CD14-positive monocyte (primary cell): Measurements from ENCODE around the gene KIF21B. TPM values are rescaled to one million over a fixed set of nuclear protein-coding genes. Genes with fewer than 3 reads are reported as not detected.
A peak's percentile ranks its signal among the peaks of the same experiment; 100 is the strongest.

Source experiments
- DNase-seq, 3 donors: peaks; one replicate each; pipeline ENCODE4 v3.0.0-alpha.2; 2011 to 2022
- H2AFZ ChIP-seq: 2 replicates; pipeline ENCODE4 v1.6.0; 2012; ENCODE audit warnings: mild to moderate bottlenecking, low read depth, low read length, inconsistent platforms; ENCODE audit not compliant: insufficient read depth, poor library complexity, severe bottlenecking
- H3K27ac ChIP-seq, 2 donors: 1 replicate in 1 of 2; 2 replicates in 1 of 2; pipeline ENCODE4 v1.5.1; 2012 to 2013; ENCODE audit warnings: low read length in 2 of 2, control low read depth in 1 of 2, inconsistent platforms in 1 of 2, low read depth in 1 of 2, mild to moderate bottlenecking in 1 of 2
- H3K27me3 ChIP-seq, 2 donors: one replicate each; pipeline versions ENCODE4 v1.6.0 to v1.6.1; 2011 to 2013; ENCODE audit warnings: low read length in 2 of 2; ENCODE audit not compliant: control insufficient read depth in 2 of 2, insufficient read depth in 2 of 2
- H3K36me3 ChIP-seq, 2 donors: replicated peaks in 1 of 2; 1 replicate in 1 of 2; 2 replicates in 1 of 2; pipeline versions ENCODE4 v1.5.1 to v1.6.1; 2012 to 2013; ENCODE audit warnings: low read length in 2 of 2, control low read depth in 1 of 2, inconsistent platforms in 1 of 2, mild to moderate bottlenecking in 1 of 2; ENCODE audit not compliant: insufficient read depth in 2 of 2, control insufficient read depth in 1 of 2
- H3K4me1 ChIP-seq, 2 donors: 1 replicate in 1 of 2; 2 replicates in 1 of 2; pipeline versions ENCODE4 v1.5.1 to v1.6.1; 2012 to 2013; ENCODE audit warnings: low read length in 2 of 2, control low read depth in 1 of 2, inconsistent platforms in 1 of 2, mild to moderate bottlenecking in 1 of 2, moderate library complexity in 1 of 2; ENCODE audit not compliant: insufficient read depth in 2 of 2, control insufficient read depth in 1 of 2
- H3K4me2 ChIP-seq: replicated peaks from 2 replicates; pipeline ENCODE3; 2012; ENCODE audit warnings: low read length, moderate library complexity, mild to moderate bottlenecking; ENCODE audit not compliant: poor library complexity, severe bottlenecking; ENCODE audit errors: extremely low read depth
- H3K4me3 ChIP-seq, 3 experiments: fragments of 200-600 bp in 1 of 3; sonication (generic) in 1 of 3; replicated peaks in 1 of 3; 1 replicate in 2 of 3; 2 replicates in 1 of 3; pipeline ENCODE4 v1.5.1; 2011 to 2013; ENCODE audit warnings: low read length in 3 of 3, mild to moderate bottlenecking in 3 of 3, control low read depth in 2 of 3, low read depth in 2 of 3, inconsistent platforms in 1 of 3, moderate library complexity in 1 of 3
- H3K79me2 ChIP-seq: 2 replicates; pipeline ENCODE4 v1.6.0; 2012; ENCODE audit warnings: mild to moderate bottlenecking, control low read depth, inconsistent platforms, low read length, moderate library complexity; ENCODE audit not compliant: insufficient read depth
- H3K9ac ChIP-seq: 2 replicates; pipeline ENCODE4 v1.6.0; 2017; ENCODE audit warnings: low read length, mild to moderate bottlenecking; ENCODE audit not compliant: insufficient read depth, poor library complexity, severe bottlenecking
- H3K9me3 ChIP-seq, 2 donors: replicated peaks in 1 of 2; 1 replicate in 1 of 2; 2 replicates in 1 of 2; pipeline versions ENCODE4 v1.5.1 to v1.6.1; 2012 to 2013; ENCODE audit warnings: low read length in 2 of 2, control low read depth in 1 of 2; ENCODE audit not compliant: control insufficient read depth in 1 of 2, insufficient read depth in 1 of 2
- H4K20me1 ChIP-seq: 2 replicates; pipeline ENCODE4 v1.6.0; 2012; ENCODE audit warnings: mild to moderate bottlenecking, low read length, control low read depth, moderate library complexity; ENCODE audit not compliant: insufficient read depth
- H3K27ac Mint-ChIP-seq, 7 donors: one replicate each; pipeline ENCODE4 v1.8.0; 2020; ENCODE audit warnings: mild to moderate bottlenecking in 7 of 7, mixed read lengths in 7 of 7, moderate library complexity in 6 of 7, inconsistent platforms in 2 of 7
- H3K27me3 Mint-ChIP-seq, 3 donors: one replicate each; pipeline ENCODE4 v1.8.0; 2021 to 2022; ENCODE audit warnings: low read depth in 3 of 3, mild to moderate bottlenecking in 3 of 3, mixed read lengths in 3 of 3, moderate library complexity in 3 of 3, inconsistent platforms in 1 of 3
- H3K36me3 Mint-ChIP-seq, 2 donors: one replicate each; pipeline ENCODE4 v1.8.0; 2020; ENCODE audit warnings: mixed read lengths in 2 of 2, inconsistent platforms in 1 of 2, mild to moderate bottlenecking in 1 of 2
- H3K4me1 Mint-ChIP-seq: one replicate; pipeline ENCODE4 v1.8.0; 2020; ENCODE audit warnings: mild to moderate bottlenecking, mixed read lengths
- H3K4me3 Mint-ChIP-seq, 2 donors: one replicate each; pipeline ENCODE4 v1.8.0; 2020; ENCODE audit warnings: mild to moderate bottlenecking in 2 of 2, mixed read lengths in 2 of 2, moderate library complexity in 1 of 2
- H3K9me3 Mint-ChIP-seq, 7 donors: one replicate each; pipeline ENCODE4 v1.8.0; 2020 to 2022; ENCODE audit warnings: mixed read lengths in 7 of 7, mild to moderate bottlenecking in 6 of 7, moderate library complexity in 6 of 7, inconsistent platforms in 2 of 7
- CTCF ChIP-seq: fragments of 200-600 bp; IDR thresholded peaks from one replicate; pipeline ENCODE4 v1.8.0; 2022; ENCODE audit warnings: antibody characterized with exemption, mild to moderate bottlenecking
- WGBS: methylation state at CpG from one replicate; pipeline ENCODE4 v1.1.5; 2013; ENCODE audit warnings: missing lambda C conversion rate; ENCODE audit not compliant: insufficient coverage; 5-methylcytosine and 5-hydroxymethylcytosine counted together
- intact Hi-C, 2 donors: fragments of 100-400 bp; cut with micrococcal nuclease; formaldehyde crosslinking; loops; one replicate each; pipeline versions ENCODE4 v1.15.0 to v1.15.1; 2023
- polyA plus RNA-seq, 3 donors: library from polyadenylated mRNA; depleted of rRNA in 1 of 3; unstranded in 2 of 3; stranded (reverse) in 1 of 3; fragments of 300-500 nt in 2 of 3; fragments of >200 nt in 1 of 3; fragmentation: Illumina TruSeq in 2 of 3; gene quantifications; 1 replicate in 2 of 3; 2 replicates in 1 of 3; pipeline ENCODE4 v1.2.3, GENCODE V29; 2012 to 2021

Gene KIF21B
- polyA plus RNA-seq, 3 donors = 0.18 to 9.8 (median 0.30) TPM

GRCh38 chr1:201039876-201040275 is 16.4 kb upstream of the KIF21B start:
- H3K27ac Mint-ChIP-seq = no peak overlapping the region
- H3K4me3 ChIP-seq = no peak overlapping the region
- no peaks in the 10 kb centered on the region for H4K20me1 ChIP-seq
- no peaks in the 10 kb centered on the region for H3K36me3 Mint-ChIP-seq
- peaks cover 0 to 5% of the 10 kb centered on the region in 2 donors for H3K4me1 ChIP-seq
- no peaks in the 10 kb centered on the region for H3K9me3 ChIP-seq
- H3K36me3 ChIP-seq = no peaks in the 10 kb centered on the region
- 57% methylated on average over 4 of the region's 5 CpGs for WGBS
- H3K4me1 Mint-ChIP-seq = peaks cover 5% of the 10 kb centered on the region
- TF ChIP-seq CTCF = no peak
- H3K9ac ChIP-seq = no peak overlapping the region
- H2AFZ ChIP-seq = no peak overlapping the region
- H3K27me3 ChIP-seq = no peaks in the 10 kb centered on the region
- H3K27me3 Mint-ChIP-seq = peaks cover 3 to 6% (median 6%) of the 10 kb centered on the region in 3 donors
- H3K9me3 Mint-ChIP-seq = no peaks in the 10 kb centered on the region
- no peak for DNase-seq
- H3K27ac ChIP-seq = no peak overlapping the region
- no peak overlapping the region for H3K4me2 ChIP-seq
- intact Hi-C loops = no loop called here
- H3K4me3 Mint-ChIP-seq = no peak overlapping the region
- no peaks in the 10 kb centered on the region for H3K79me2 ChIP-seq

- H3K27me3 Mint-ChIP-seq = peaks cover 3 to 6% (median 5%) of the 10 kb centered on the region in 3 donors
- WGBS = no CpG with 5 or more reads among the region's 2 CpGs
- no peak overlapping the region for H3K27ac ChIP-seq
- no peaks in the 10 kb centered on the region for H3K36me3 Mint-ChIP-seq
- DNase-seq = no peak
- no peak overlapping the region for H2AFZ ChIP-seq
- TF ChIP-seq CTCF = no peak
- intact Hi-C loops = no loop called here
- H3K36me3 ChIP-seq = no peaks in the 10 kb centered on the region
- peaks cover 0 to 5% of the 10 kb centered on the region in 2 donors for H3K4me1 ChIP-seq
- H3K4me1 Mint-ChIP-seq = peaks cover 5% of the 10 kb centered on the region
- no peaks in the 10 kb centered on the region for H3K27me3 ChIP-seq
- peak overlapping the region in 1 of 7 donors; percentile 38 for H3K27ac Mint-ChIP-seq
- H3K4me3 ChIP-seq = no peak overlapping the region
- no peaks in the 10 kb centered on the region for H3K9me3 Mint-ChIP-seq
- no peak overlapping the region for H3K4me3 Mint-ChIP-seq
- no peaks in the 10 kb centered on the region for H3K79me2 ChIP-seq
- no peaks in the 10 kb centered on the region for H3K9me3 ChIP-seq
- no peak overlapping the region for H3K9ac ChIP-seq
- H4K20me1 ChIP-seq = no peaks in the 10 kb centered on the region
- H3K4me2 ChIP-seq = no peak overlapping the region
Observed at GRCh38 chr1:201039418-201039817, 15.9 kb upstream of the KIF21B start.
